GM19452 (cell line): ENCODE measurements around the gene ATP1B2.
"Not testable (repeated sequence)": the region's sequence is repeated elsewhere in the genome, so short reads cannot be mapped to it uniquely, and the experiment has no call there.

Source experiments
- ATAC-seq: cut with Tn5 transposase; IDR thresholded peaks from one replicate; pipeline ENCODE4 v1.9.1; 2021; ENCODE audit not compliant: unreplicated experiment

Gene ATP1B2, protein sequence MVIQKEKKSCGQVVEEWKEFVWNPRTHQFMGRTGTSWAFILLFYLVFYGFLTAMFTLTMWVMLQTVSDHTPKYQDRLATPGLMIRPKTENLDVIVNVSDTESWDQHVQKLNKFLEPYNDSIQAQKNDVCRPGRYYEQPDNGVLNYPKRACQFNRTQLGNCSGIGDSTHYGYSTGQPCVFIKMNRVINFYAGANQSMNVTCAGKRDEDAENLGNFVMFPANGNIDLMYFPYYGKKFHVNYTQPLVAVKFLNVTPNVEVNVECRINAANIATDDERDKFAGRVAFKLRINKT

DNA sequence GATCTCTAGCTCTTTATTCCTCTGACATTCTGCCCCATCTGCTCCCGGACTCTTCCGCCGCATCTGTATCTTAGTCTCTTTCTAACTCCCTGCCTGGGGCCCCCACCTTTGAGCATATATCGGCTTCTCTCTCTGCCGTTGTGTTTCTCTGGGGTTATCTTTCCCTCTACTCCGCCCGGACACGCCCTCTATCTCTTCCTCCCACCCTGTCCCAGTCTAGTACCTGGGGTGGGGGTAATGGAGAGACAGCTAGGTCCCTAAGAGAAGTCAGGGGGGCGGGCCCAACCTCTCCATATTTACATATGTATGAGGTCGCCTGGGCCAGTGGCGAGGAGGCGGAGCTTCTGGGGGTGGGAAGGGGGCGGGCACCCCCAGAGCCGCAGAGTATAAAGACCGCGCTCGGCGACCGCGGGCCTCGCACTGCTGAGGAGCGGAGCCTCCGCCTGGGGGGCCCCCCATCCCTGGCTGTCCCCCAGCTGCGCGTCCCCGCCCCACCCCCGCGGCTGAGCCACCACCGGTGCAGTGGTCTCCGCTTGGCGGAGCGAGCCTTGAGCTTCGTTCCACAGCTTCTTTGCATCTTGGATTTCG lies at the start of gene ATP1B2:
Gene ATP1B2, plus strand, starts transcription at position 418 of the 588 bp plus-strand sequence. CDS start 593 bp downstream, outside the sequence.
- ATAC-seq, result no peak

DNA sequence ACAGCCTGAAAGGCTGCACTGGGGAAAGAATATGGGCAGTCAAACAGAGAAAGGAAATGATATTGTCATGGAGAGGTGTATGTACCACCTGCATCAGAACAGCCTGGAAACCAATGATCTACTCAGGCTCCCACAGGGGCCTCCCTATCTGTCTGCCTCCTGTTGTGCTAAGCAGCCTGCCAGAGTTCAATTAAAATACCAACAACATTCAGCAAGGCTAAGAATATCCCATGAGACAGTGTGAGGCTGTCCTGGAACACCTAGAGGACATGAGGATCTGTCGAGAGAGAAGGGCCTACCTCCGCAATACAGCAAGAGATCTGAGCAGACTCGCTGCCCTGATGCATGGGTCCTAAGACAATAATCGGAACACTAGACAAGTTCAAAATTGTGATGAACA lies 44.4 kb upstream of the ATP1B2 start:
- ATAC-seq, result no peak

DNA sequence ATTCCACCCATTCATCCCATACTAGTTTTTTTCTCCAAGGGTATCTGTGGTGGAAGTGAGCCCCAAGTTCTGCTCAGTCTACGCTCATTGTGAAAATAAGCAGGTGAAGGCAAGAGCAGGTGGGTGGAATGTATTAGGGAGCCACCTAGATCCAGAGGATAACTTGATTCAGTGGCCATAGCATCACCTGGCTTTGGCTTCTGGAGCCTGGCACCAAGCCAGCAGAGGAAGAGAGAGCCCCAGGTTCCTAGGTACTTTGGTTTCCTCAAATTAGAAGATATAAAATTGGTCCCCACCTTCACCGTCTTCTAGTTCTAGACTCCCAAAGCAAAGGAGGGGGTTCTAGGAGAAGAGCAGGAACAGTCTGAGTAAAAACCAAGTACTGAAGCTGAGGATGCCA lies 40.1 kb upstream of the ATP1B2 start:
- ATAC-seq, result no peak

DNA sequence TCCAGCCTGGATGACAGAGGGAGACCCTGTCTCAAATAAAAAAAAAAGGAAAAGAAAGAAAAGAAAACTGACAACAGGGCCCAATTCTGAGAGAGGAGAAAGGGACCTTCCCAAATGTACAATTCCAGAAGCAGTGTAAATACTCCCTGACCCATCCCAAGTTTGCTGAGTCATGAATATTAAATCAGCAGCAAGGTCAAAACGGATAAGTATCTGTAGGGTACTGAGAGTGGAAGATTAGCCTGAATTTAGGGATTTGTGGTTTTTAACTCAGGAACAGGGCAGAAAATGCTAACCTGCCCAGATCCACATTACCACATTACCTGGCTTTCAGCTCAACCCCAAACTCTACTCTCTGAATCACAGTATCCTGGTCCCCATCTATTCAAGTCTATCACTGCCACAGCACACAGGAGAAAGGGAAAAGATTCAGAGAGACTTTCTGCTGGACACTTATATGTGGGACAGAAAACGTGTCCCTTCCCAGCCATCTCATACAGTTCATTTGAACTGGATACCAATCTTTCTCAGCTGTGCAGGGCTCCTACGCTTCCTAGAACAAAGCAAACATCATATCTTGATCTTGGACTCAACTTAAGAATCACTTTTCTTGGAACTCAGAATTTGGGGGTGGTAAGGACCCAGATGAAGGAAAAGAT lies 39.0 kb upstream of the ATP1B2 start:
- no peak for ATAC-seq

DNA sequence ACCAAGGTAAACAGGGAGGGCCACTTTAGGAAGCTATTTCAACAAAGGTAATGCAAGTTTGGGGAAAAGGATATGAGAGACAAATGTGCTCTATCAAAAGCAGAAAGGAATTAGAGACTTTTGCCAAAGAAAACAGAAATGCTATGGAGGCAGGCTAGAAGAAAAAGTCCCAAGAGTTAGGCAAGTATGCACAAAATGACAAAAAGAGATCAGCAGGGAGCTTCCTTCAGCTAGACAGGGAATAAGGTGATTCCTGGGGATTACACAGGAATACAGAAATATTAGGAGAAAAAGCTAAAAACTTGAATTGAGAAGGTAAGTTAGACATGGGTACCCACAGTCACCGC lies 38.5 kb upstream of the ATP1B2 start:
- no peak for ATAC-seq

DNA sequence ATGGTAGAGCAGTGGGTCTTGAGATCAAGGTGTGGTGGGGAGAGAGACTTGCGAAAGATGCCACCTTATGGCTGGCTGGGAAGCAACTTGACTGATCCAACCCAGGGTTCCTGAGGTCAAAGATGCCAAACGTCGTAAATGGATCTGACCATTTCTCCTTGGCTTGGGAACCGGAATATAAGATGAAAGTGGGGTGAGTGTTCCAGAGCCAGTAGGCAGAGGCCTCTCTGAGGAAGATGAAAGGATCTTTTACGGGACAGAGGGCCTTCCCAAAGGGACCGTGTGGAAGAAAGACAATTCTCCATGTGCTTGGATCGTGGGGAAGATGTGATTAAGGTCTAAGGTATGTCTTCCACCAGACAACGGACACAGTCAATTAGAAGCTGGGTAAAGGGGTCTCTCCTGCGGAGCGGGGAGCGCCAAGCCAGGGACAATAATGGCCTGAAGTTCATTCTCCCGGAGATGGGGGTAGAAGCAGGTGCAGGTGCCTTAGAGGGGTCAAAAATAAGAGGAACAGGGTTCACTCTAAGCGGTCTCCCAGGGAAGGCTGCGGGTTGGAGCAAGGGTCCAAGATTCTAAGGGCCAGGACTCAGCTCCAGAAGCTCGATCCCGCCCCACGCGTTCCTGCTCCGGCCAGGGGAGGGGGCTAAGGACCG lies 36.8 kb upstream of the ATP1B2 start:
- no peak for ATAC-seq

DNA sequence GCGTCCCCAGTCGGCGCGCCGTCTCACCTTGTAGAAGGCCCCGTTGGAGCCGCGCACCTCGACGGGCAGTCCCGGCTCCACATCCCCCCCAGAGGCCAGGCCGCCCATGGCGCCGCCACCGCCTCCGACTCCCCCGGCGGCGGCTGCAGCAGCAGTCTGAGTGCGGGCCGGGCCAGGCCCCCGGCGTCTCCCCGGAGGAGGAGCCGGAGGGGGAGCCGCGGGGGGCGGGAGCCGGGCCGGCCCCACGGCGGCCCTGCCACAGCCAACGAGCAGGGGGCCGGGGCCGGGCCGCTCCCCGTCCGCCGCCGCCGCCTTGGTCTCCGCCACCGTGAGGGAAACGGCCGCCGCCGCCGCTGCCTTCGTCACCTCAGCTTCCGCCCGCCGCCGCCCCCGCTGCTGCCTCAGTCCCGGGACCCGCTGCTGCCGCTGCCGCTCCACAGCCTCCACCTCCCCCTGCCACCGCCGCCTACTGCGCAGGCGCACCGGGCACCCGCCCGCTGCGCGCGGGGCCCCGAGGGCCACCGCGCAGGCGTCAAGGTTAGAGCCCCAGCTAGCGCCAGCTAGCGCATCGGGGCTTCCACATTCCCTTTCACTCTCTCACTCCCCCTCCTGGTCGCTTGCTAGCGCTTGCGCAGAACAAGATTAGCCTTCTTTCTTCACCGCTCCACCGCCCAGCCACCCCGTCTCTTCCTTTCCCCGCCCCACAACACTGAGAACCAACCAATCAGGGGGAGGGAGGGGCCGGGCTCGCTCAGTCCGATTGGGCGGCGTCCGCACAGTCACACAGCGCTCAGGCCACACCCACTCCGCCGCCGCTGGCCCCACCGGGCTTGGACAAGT lies 36.1 kb upstream of the ATP1B2 start, which contains the start of gene FXR2:
Gene FXR2, minus strand, starts transcription at position 473 of the 840 bp plus-strand sequence. Its CDS starts 365 bp downstream, at position 108.
- peak; percentile 80 for ATAC-seq

DNA sequence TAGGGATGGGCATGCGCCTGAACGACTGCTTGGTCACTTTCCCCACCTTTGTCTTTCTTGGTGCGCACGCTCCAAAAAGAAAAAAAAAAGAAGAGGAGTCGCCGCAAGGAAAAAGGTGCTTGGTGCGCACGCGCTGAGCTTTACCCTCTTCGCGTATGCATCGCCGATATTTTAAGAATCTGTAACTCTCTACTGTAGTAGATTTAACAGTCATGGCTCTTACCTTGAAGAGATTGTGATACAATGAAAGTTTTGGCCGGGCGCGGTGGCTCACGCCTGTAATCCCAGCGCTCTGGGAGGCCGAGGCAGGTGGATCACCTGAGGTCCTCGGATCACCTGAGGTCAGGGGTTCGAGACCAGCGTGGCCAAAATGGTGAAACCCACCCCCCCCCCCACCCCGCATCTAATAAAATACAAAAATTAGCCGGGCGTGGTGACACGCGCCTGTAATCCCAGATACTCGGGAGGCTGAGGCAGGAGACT lies 35.4 kb upstream of the ATP1B2 start:
- no peak for ATAC-seq

DNA sequence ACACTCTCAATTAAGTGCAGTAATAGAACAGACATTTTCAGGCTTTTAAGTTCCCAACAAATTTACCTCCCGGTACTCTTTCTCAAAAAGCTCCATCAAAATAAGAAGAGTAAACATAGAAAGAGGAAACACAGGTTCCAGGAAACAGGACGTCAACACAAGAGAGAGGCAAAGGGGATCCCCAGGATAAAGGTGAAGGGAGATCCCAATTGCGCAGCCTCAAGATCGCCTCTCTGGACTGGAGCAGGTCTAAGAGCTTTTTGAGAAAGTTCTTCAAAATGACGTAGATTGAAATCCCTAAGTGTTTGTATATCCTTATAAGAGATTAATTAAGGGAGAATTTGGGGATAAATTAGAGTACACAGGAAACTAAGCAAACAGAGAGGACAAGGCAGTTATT lies 32.1 kb upstream of the ATP1B2 start:
- no peak for ATAC-seq

DNA sequence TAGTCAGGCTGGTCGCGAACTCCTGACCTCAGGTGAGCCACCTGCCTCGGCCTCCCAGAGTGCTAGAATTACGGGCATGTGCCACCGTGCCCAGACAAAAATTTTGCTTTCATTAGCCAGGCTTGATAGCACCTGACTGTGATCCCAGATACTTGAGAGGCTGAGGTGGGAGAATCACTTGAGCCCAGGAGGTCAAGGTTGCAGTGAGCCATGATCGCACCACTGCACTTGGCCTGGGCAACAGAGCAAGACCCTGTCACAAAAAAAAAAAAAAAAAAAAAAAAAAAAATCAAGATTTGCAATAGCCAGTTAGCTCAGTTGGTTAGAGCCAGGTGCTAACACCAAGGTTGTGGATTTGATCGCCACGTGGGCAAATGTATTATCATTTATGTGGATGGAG lies 29.9 kb upstream of the ATP1B2 start:
- no peak for ATAC-seq

DNA sequence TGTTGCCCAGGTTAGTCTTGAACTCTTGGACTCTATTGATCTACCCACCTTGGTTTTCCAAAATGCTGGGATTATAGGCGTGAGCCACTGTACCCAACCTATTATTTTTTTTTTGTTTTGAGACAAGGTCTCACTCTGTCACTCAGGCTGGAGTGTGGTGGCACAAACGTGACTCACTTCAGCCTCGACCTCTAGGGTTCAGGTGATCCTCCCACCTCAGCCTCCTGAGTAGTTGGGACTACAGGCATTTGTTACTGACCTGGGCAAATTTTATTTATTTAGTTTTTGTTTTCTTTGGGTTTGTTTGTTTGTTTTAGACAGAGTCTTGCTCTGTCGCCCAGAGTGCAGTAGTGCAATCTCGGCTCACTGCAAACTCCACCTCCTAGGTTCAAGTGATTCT lies 27.1 kb upstream of the ATP1B2 start:
- ATAC-seq, result no peak

DNA sequence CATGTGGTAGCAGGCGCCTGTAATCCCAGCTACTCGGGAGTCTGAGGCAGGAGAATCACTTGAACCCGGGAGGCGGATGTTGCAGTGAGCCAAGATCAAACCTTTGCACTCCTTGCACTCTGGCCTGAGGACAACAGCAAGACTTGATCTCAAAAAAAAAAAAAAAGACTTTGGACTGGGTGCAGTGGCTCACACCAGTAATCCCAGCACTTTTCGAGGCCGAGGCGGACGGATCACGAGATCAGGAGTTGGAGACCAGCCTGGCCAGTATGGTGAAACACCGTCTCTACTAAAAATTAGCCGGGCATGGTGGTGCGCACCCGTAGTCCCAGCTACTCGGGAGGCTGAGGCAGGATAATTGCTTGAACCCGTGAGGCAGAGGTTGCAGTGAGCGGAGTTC lies 25.0 kb upstream of the ATP1B2 start:
- not testable (repeated sequence) for ATAC-seq

DNA sequence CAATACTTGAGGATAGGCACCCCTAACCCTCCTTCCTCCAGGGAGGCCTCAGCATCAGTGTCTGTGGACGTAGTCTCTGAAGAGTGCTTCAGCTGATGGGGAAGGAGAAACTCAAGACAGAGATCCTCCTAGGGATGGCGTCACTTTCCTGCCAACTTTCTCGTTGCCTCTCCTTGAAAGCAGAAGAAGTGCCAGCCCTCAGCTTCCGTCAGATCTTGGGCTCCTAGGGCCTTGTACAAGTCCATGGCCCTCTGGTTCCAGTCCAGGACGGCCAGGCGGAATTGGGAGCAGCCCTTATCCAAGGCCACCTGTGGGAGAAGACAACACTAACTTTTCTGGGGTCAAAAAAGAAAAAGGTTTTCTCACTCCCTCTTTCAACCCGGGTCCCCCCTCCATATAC lies 24.4 kb upstream of the ATP1B2 start:
- no peak for ATAC-seq

DNA sequence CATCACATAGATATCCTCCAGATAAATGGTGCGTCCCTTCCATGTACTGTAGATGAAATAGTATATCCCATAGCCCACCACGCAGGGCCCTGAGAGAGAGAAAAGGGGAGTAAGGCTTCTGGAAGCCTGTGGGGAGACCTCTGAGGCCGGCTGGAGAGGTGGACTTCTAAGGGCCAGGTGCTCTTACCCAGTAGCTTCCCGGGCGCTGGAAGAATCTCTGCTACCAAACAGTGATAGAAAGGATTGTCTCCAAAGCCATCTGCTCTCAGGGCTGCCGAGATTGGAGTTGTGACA lies 23.8 kb upstream of the ATP1B2 start:
- no peak for ATAC-seq

DNA sequence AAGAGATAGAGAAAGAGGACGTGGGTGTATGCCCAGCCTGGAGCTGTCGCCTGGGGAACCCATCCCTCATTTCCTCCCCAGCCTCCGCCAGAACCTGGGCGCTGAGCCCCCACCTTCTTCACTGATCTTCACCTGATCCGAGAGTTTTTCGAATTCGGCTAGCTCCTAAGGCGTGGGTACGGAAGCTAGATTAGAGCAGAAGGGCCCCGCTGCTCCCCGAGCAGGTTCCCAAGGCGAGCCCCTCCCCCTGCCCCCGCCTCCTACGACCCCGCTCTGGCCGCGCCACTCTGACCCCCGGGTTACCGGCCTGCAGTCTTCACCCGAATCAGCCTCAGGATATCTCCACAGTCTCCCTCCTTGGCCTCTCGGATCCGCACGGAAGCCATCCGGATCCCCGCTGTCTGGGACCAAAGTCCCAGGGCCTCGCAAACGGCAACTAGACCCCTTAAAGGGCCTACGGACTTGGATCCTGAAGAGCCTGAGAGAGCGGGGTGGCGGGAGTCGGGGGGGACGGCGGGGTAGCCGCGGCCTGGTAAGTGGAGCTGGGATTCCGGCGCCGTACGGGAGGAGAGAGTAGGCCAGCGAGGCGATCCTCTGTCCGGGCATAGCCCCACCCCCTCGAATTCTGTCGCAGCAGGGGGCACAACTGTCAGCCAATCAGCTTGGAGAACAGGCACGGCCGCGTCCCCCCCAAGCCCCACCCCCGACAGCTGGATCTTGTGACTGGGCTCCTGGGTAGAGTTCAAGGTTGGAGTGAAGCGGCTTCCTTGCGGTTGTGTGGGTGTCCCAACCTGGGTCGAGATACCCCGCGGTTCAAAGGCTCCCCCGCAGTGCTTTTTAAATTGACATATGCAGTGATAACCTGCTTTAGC lies 23.2 kb upstream of the ATP1B2 start, which contains the start of gene SAT2:
Gene SAT2, minus strand, starts transcription at position 572 of the 872 bp plus-strand sequence. Its CDS starts 186 bp downstream, at position 386.
- peak; percentile 90 for ATAC-seq

DNA sequence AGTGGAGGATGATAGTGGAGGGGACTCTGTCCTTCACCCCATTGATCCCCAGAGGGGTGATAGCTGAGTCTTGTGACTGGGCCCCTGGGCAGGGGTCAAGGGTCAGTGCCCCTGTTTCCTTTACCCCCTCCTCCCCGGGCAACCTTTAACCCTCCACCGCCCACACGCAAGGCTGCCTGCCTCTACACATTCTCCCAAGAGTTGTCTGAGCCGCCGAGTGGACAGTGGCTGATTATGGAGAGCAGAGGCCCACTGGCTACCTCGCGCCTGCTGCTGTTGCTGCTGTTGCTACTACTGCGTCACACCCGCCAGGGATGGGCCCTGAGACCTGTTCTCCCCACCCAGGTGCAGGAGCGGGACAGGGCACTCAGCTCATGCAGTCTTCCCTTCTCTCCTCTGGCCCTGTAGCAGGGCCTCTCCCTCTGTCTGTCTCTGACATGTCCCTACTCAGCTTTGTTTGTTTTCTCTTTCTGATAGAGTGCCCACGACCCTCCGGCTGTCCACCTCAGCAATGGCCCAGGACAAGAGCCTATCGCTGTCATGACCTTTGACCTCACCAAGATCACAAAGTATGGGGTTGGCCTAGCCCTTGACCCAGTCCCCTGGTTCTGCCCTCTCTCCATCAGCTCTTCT lies 20.7 kb upstream of the ATP1B2 start, which contains the start of gene SHBG:
Gene SHBG, plus strand, starts transcription at position 197 of the 633 bp plus-strand sequence. Its CDS starts 38 bp downstream, at position 235.
- no peak for ATAC-seq

DNA sequence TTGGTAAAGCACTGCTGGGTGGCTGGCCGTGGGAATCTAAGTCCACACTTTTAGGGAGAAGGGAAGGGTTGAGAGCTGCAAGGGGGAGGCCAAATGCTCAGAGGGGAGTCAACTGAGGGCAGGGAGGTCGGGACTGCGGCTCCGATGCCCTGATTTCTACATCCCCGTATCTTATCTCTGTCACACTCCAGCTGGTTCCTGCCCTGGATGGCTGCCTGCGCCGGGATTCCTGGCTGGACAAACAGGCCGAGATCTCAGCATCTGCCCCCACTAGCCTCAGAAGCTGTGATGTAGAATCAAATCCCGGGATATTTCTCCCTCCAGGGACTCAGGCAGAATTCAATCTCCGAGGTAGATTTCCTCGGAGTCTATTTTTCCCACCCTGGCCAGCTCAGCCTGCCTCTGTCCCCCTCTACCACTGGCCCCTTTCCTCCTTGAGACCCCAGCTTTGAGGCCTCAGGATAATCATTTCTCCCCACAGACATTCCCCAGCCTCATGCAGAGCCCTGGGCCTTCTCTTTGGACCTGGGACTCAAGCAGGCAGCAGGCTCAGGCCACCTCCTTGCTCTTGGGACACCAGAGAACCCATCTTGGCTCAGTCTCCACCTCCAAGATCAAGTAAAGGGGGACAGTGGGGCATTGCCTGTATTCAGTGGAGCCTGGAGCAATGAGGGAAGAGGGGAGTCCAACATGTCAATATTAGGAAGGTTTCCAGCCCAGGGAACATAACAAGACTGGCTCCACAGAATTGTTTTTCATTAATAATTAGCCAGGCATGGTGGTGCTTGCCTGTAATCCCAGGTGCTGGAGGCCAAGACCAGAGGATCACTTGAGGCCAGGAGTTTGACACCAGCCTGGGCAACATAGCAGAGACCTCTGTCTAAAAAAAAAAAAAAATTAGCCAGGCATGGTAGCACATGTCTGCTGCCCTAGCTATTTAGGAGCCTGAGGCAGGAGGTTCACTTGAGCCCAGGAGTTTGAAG lies 19.0 kb upstream of the ATP1B2 start:
- no peak for ATAC-seq

DNA sequence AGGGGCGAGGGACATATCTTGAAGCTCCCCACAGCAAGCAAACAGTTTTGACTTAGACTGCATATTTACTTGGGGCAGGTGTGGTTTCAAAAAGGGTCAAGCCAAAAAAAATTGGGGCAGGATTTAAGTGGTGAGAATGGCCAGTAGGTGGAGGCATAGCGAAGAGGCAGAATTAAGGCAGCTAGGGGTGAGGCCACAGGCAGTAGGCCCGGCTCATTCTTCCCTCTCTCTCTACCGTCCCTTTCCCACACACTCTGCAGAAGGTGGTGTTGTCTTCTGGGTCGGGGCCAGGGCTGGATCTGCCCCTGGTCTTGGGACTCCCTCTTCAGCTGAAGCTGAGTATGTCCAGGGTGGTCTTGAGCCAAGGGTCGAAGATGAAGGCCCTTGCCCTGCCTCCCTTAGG lies 18.2 kb upstream of the ATP1B2 start:
- no peak for ATAC-seq
